Activated CD4-positive, alpha-beta T cell treated with anti-CD3 and anti-CD28 coated beads, Interleukin-2, amount 50 U/mL, for 1 hour (primary cell): ENCODE measurements around the gene NKIRAS2.

Experiments
- DNase-seq: peaks from one replicate; pipeline ENCODE4 v3.0.0-alpha.2; 2020

Gene NKIRAS2

DNA sequence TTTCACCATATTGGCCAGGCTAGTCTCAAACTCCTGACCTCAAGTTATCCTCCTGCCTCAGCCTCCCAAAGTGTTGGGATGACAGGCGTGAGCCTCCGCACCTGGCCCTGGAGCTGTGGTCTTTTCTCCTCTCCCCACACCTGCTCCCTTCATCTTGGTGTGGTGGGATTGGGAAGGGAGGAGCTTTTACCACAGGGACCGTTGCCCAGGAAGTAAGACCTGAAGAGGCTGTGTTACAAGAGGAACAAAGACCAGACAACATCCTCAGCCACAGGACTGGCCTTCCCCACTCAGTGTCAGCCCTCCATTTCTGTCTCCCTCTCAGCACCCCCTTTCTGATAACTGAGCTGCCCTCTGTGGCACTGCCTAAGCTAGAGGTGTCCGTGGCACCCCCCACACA, 39.9 kb downstream of the NKIRAS2 start:
- no peak for DNase-seq

DNA sequence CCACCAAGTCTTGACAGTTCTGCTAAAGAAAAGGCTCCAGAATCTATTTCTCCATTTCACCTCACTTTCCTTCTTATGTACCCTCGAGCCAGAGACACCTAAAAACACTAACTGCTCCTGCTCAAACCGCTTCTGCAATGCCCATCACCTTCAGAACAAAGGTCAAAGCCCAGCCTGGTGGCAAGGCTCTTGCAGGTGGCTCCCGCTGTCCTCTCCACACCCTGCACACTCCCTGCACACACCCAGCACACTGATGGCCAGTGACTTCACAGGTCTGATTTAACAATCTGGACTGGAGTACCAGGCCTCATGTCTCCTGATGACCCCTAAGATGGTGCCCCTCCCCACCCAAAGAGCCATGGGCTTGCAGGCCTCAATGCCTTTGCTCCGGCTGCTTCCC, 40.3 kb downstream of the NKIRAS2 start:
- no peak for DNase-seq

DNA sequence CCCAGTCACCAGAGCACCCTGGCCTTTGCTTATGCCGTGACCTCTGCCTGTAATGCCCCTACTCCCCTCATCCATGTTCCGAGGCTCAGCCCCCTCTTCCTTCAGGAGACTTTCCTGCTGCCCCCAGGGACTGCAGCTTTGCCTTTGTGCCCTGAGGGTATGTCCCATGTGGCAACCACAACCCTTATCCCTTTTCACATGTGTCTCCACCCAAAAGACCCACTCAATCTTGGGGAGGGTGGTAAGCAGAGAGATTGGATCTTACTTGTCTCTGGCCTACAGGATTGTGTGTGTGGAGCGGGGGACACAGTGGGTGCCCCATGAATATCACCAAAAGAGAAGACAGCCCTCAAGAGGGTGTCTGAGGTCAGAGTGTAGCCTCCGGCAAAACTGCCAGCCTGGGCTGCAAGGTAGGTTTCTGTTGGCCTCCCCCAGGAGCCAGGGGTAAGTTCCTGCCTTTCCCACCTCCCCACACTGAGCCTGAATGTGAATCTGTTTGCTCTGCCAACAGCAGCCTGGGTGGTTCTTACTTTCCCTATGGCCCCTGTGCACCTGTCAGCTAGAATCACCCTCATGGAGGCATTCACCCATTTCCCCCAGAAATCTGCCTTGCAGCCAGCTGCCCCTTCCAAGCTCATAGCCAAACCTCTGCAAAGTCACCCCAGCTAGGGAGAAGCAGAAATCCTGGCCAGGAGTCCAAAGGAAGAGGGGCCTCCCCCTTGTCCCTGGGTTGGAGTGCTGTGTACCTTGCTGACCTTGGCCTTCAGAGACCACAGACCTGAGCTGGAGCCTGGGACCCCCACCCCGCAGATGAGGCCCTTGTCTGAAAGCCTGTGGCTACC, 42.0 kb downstream of the NKIRAS2 start:
- no peak for DNase-seq

DNA sequence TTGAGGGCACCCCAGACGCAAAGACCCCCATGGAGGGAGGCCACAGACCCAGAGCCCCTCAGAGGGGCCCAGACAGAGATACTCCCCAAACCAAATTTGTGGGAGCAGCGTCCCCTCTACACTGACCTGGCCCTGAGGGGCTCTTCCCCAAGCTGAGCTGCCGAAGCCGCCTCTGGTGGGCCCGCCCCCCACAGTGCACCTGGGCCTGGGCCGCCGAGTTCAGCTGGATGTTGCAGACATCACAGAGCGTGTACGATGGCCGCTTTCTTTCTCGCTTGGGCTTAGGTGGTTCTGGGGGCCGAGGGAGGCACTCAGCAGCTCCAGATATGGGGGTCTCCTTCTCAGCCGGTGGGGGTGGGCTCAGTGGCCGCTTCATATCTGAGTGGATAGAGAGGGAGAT, 42.8 kb downstream of the NKIRAS2 start:
- DNase-seq: no peak

DNA sequence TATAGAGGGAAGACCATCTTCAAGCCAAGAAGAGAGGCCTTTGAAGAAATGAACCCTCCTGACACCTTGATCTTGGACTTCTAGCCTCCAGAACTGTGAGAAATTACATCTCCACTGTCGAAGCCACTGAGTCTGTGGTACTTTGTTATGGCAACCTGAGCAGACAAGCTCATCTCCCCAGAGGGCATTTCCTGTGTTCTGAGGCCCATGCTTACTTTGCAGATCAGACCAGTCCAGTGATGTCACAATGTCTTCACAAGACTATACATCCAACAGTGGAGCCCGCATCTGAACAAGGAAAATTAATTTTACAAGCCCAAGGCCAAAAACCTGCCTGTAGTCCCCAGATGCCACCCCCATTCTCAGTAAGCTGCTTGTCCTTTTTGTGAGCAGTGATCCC, 45.3 kb downstream of the NKIRAS2 start:
- DNase-seq: no peak

DNA sequence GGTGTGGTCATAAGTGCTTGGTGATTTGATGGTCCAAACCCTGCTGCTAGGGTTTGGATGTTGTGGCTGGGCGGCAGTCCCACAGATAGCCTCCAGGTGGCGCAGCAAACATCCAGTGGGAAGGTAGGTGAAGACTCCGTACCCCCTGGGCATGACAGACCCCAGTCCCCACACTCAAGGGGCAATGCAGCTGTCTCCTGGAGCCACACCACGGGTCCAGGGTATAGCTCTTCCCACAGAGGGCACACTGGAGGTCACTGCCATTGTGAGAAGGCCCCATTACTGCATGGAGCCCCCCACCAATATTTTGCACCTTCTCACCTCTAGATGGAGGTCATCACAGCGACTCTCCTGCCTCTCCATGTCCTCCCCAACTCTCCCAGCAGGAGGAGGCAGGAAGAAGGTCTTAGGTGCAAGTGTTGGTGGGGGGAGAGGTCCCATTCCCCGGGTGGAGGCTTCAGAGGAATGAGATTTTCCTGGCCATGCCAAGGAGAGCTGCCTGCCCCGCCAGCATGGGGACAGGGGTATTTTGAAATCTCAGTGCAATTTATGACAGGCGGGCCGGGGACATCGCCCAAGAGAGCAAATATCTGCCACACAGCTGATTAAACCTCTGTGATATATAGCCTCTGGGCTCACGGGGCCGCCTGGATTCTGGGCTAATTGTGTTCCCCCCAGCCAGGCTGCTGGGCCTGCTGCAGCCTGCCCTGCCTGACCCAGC, 47.6 kb downstream of the NKIRAS2 start:
- DNase-seq: peak; percentile 75

DNA sequence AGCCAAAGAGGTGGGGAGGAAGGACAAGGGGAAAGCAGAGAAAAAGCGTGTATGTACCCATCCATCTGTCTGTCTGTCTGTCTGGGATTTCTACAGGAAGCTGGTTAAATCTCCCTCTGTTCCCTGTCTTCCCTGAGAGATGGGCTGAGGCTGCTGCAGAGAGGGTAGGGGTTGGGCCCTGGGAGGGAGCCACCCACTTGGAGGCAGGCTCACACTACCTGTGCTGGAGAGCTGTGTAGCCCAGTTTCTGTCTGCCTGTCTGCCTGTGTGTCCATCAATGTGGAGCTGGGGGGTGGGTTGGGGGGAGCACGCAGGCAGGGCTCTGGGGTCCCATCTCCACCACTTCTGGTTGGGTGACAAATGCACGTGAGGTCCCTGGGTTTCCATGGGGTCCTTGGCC, 49.1 kb downstream of the NKIRAS2 start:
- no peak for DNase-seq

DNA sequence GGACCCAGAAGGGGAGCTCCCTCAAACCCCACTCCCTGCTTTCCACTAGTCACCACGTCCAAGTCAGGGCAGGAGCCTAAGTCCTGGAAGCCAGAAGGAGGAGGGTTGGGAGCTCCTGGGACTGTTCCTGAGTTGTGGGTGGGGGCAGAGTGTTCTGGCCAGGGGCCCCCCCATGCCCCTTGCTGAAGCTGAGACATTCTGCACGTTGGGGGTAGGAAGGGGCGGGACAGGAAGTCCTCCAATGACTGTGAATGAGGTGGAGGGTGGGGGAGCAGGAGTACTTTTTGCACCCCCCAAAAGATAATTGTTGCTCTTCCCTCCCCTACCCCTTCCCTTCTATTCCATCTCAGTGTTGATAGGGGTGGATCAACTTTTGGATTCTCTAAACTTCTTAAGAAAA, 51.9 kb downstream of the NKIRAS2 start:
- no peak for DNase-seq

DNA sequence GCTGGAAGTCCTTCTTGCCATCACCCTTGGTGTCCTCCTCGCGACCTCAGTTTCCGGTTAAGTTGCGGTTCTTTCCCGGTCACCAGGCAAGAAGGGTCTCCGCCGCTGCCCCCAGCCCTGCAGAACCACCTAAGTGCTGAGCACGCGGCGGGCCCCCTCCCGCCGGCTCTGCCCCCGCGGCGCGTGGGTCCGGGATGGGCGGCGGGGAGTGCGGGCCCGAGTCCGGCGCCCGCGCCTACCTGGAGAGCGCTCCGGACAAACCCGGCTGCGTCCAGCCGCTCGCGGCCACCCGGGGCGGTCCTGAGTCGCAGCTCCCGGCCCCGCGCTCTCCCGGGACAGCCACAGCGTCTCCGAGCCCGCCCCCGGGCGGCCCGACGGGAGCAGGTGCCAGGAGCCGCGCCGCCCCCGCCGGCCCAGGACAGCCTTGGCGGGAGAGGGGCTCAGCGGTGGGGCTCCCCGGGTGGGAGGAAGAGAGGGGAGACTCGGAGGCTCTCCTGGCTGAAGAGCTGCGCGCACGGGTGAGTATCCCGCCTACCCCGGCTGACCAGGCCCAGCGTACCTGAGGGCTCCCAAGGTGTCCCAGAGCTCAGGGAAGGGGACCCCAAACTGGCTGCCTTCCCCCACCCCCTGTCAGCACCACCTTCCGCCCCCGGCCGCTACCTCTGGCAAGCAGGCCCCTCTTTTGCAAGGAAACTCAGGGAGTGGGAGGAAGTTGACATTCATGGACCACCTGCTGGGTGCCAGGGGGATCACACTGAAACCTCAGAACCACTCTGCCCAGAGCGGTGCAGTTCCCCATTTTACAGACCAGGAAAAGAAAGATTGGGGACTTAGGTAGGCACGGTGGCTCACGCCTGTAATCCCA, 52.7 kb downstream of the NKIRAS2 start:
- DNase-seq: no peak
